CD4-positive, alpha-beta T cell treated with Interleukin-17A for 1 hour (primary cell): Measurements from ENCODE around the gene RNASEH1.
"Not testable (repeated sequence)": the region's sequence is repeated elsewhere in the genome, so short reads cannot be mapped to it uniquely, and the experiment has no call there.

ENCODE experiments used
- DNase-seq: peaks from one replicate; pipeline ENCODE4 v3.0.0-alpha.2; 2020

RNASEH1 gene

DNA sequence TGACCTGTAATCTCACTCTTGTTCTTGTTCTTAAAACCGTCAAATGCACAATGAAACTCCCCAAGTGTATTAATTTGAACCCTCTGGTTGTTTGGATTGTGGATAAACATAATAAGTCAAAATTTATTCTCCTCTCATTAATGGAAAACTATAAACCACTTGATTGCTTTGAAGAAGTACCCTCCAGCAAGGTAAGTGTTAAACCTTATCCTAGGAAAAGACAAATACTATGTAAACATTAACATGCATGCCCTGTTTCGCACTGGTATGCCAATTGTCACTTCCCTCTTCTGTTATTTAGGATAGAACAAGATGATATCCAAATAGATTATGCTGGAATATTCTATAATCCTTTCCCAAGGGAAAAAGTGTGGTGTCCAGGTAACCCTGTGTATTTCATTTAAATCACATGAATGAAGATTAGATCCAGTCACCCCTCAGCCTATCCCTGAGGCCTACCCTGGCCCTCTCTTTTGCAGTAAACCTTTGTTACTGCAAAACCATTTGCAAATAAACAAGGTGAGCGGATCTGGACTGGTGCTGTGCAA, 40.1 kb downstream of the RNASEH1 start:
- DNase-seq: no peak

DNA sequence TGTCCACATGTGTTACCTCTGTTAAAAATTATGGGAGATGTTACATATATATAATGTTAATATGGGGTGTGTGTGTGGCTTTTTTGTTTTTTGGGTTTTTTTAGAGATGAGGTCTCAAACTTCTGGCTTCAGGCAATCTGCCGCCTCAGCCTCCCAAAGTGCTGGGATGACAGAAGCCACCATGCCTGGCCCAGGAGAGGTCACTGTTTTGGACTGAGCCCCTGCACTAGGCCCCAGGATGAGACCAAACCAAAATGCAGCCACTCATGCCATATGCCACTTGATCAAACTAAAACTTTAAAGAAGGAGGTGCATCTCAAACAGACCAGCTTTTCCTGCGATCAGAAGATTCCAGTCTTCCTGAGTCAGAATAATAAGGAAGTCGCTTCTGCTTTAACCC, 41.3 kb downstream of the RNASEH1 start:
- no peak for DNase-seq

DNA sequence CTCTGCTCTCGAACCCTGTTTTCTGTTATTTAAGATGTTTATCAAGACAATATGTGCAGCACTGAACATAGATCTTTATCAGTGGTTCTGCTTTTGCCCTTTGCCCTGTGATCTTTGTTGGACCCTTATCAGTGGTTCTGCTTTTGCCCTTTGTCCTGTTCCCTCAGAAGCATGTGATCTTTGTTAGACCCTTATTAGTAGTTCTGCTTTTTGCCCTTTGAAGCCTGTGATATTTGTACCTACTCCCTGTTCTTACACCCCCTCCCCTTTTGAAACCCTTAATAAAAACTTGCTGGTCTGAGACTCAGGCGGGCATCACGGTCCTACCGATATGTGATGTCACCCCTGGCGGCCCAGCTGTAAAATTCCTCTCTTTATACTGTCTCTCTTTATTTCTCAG, 42.7 kb downstream of the RNASEH1 start:
- DNase-seq: not testable (repeated sequence)

DNA sequence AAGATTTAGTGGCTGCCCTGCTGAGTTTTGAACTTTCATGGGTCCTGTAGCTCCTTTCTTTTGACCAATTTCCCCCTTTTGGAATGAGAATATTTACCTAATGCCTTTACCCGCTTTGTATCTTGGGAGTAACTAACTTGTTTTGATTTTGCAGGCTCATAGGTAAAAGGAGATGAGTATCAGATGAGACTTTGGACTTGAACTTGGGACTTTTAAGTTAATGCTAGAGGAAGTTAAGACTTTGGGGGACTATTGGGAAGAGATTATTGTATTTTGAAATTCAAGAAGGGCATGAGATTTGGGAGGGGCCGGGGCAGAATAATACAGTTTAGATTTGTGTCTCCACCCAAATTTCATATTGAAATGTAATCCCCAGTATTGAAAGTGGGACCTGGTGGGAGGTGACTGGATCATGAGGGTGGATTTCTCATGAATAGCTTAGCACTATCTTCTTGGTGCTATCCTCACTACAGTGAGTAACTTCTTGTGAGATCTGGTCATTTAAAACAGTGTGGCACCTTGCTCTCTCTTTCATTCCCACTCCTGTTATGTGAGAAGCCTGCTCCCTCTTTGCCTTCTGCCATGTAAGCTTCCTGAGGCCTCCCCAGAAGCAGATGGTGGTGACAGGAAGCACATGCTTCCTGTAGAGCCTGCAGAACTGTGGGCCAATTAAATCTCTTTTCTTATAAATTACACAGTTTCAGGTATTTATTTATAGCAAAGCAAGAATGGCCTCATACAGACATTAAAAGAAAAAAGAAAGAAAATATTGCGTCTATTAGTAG, 44.9 kb downstream of the RNASEH1 start:
- DNase-seq: no peak

DNA sequence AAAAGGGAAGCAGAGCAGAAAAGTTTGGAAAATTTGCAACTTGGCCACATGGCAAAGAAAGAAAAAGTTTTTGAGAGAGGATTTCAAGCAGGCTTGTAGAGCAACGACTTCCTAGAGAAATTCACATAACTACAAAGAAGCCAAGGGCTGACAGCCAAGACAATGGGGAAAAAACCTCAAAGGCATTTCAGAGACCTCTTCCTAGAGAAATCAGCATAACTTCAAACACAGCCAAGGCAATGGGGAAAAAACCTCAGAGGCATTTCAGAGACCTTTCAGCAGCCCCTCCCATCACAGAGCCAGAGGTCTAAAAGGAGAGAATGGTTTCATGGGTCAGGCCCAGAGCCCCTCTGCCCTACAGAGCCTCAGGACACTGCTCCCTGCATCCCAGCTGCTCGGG, 46.0 kb downstream of the RNASEH1 start:
- DNase-seq: no peak

DNA sequence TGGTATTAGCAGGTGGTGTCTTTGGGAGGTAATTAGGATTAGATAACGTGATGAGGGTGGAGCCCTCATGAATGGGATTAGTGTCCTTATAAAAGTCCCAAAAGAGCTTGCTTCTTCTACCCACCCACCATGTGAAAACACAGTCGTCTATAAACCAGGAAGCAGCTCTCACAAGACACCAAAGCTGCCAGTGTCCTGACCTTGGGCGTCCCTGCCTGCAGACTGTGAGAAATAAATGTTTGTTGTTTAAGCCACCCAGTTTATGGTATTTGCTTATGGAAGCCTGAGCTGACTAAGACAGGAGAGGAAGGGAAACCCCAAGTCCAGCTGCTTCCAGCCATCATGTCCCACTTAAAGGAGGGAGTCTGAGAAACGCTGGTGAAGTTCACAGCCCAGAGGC, 52.4 kb downstream of the RNASEH1 start:
- DNase-seq: no peak

DNA sequence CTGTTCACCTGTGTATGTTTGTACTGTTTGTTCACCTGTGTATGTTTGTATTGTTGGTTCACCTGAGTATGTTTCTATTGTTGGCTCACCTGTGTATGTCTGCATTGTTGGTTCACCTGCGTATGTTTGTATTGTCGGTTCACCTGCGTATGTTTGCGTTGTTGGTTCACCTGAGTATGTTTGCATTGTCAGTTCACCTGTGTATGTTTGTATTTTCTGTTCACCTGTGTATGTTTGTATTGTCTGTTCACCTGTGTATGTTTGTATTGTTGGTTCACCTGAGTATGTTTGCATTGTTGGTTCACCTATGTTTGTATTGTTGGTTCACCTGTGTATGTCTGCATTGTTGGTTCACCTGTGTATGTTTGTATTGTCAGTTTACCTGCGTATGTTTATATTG, 53.4 kb downstream of the RNASEH1 start:
- DNase-seq: no peak

DNA sequence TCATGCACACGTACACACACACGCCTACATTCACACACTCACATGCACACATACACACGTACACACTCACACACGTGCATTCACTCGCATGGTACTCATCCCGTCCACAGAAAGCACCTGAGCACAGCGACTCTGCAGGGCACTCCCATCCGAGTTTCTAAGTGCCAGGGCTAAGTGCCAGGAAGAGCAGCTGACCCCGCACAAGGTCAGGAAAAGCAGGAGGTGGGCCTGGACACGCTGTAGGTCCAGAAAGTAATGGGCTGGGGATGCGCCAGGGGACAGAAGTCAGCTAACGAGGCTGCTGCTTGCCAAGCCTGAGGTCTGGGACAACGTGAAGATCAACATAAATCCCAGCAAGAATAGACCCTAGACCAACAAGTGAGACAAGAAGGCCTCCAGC, 54.6 kb downstream of the RNASEH1 start:
- DNase-seq: no peak

DNA sequence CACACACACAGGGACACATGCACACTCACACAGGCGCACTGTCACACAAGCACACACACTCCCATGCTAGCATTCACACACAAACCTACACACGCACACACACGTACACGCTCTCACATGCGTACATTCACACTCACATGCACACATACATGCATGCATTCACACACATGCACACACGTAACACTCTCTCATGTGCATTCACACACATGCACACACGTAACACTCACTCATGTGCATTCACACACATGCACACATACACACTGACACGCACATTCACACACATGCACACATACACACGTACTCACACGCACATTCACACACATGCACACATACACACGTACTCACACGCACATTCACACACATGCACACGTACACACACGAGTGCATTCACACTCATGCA, 55.1 kb downstream of the RNASEH1 start:
- no peak for DNase-seq

DNA sequence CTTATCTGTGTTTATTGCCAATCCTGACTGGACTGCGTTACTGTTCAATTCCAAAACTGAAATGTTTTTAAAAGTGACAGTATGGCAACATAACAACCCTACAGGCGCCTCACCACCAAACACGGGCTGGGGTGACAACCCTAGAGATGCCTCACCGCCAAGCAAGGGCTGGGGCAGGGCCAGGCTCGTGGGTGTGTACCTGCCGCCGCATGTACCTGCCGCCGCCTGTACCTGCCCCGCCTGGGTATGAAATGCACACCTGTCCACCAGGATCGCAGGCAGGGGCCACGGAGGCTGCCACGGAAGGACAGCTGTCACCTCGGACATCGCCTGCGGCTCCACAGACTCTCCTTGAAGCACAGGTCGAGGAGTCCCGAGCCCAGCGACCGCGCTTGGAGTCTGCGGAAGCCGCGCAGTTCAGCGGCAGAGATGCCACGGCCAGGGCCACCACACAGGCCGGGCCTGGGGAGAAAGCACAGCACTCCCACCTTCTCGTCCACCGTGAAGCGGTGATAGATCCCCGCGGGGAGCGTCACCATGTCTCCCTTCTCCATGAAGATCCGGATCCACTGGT, 57.7 kb downstream of the RNASEH1 start:
- no peak for DNase-seq

DNA sequence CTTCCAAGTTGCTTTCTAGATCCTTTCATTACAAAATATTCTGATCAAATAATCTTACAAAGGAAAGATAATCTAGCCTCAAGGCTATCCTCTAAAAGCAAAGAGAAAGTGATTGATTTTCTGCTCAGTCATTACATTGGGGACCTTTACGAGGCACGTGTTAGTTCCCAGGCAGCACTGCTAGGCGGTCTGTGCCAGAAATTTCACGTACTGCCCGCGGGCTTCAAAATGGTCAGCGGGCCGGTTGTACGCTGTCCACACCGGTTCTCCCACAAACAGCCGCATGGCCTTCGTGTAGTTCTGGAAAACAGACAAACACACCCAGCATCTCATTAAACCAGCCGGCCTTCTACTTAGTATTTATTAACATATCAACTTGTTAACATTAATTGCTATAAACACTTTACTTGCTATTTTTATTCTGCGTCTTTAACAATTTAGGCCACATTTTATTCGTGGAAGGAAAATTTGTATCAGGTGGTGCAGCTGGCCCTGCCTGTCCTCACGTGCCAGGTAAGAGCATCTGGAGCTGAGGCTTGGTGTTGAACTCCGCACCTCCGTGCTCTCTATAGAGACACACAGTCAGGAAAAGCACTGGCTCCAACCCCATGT, 59.2 kb downstream of the RNASEH1 start:
- no peak for DNase-seq

DNA sequence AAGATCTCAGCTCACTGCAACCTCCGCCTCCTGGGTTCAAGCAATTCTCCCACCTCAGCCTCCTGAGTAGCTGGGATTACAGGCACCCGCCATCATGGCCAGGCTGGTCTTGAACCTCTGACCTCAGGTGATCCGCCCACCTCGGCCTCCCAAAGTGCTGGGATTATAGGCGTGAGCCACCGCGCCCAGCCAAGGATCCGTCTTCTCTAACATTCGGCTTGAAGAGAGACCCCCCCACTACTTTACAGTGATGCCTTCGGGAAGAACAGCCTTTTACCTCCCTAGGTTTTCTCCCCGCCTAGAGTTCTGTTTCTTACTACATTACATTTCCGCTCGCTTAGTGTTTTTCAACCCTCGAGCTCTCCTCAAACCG, 61.4 kb downstream of the RNASEH1 start:
- not testable (repeated sequence) for DNase-seq
